H1 (cell line): ENCODE measurements around the gene EFEMP1.

ENCODE experiments used
- ASH2L ChIP-seq: fragments of 200-600, 300-600 bp; sonication (generic); IDR thresholded peaks from one replicate; pipeline ENCODE4 v1.7.1; 2017; ENCODE audit warnings: low read length
- ATF2 ChIP-seq: IDR thresholded peaks from 2 replicates; pipeline ENCODE4 v1.6.1; 2012; ENCODE audit warnings: low read length, inconsistent platforms
- CBX5 ChIP-seq: fragments of 300-800, 300-1000 bp; sonication (generic); IDR thresholded peaks from 2 replicates; pipeline ENCODE4 v1.7.1; 2016; ENCODE audit warnings: antibody characterized with exemption, low read length, low read depth
- CTCF ChIP-seq, 3 experiments: IDR thresholded peaks; 1 replicate in 2 of 3; 2 replicates in 1 of 3; pipeline versions ENCODE4 v1.5.1 to v1.6.1; 2011; ENCODE audit warnings: low read length in 3 of 3, mild to moderate bottlenecking in 3 of 3, inconsistent platforms in 2 of 3, low read depth in 1 of 3, moderate library complexity in 1 of 3; ENCODE audit not compliant: insufficient read depth in 1 of 3; ENCODE audit errors: control extremely low read depth in 1 of 3
- EP300 ChIP-seq, 2 experiments: IDR thresholded peaks; 1 replicate in 1 of 2; 2 replicates in 1 of 2; pipeline ENCODE4 v1.6.1; 2011 to 2012; ENCODE audit warnings: low read depth in 2 of 2, low read length in 2 of 2, mild to moderate bottlenecking in 2 of 2, borderline replicate concordance in 1 of 2, inconsistent platforms in 1 of 2, moderate library complexity in 1 of 2
- FOSL1 ChIP-seq: IDR thresholded peaks from 2 replicates; pipeline ENCODE4 v1.6.1; 2011; ENCODE audit warnings: mild to moderate bottlenecking, low read depth, low read length, moderate library complexity; ENCODE audit not compliant: insufficient read depth
- POLR2A ChIP-seq, 2 experiments: IDR thresholded peaks; 1 replicate in 1 of 2; 2 replicates in 1 of 2; pipeline ENCODE4 v1.6.1; 2011; ENCODE audit warnings: low read depth in 2 of 2, low read length in 2 of 2, mild to moderate bottlenecking in 2 of 2; ENCODE audit errors: control extremely low read depth in 1 of 2
- POLR2AphosphoS5 ChIP-seq: IDR thresholded peaks from 2 replicates; pipeline ENCODE4 v1.6.1; 2011; ENCODE audit warnings: low read depth, low read length
- SP1 ChIP-seq: IDR thresholded peaks from 2 replicates; pipeline ENCODE4 v1.6.1; 2011; ENCODE audit warnings: low read depth, low read length
- ZNF274 ChIP-seq: IDR thresholded peaks from 2 replicates; pipeline ENCODE4 v1.7.0; 2012; ENCODE audit warnings: low read length, borderline replicate concordance; ENCODE audit errors: extremely low read depth

- TF ChIP-seq SP1, result no peak
- no peak for TF ChIP-seq ATF2
- no peak for TF ChIP-seq CBX5
- TF ChIP-seq POLR2A (IDR thresholded peaks at IDR 0.05; ENCODE audit: control extremely low read depth in 1 of 2, low read depth in 2 of 2, low read length in 2 of 2), result no peak
- no peak for TF ChIP-seq POLR2AphosphoS5
- TF ChIP-seq CTCF (IDR thresholded peaks at IDR 0.05; ENCODE audit: control extremely low read depth in 1 of 3, insufficient read depth in 1 of 3, low read depth in 1 of 3, low read length in 3 of 3), result no peak
- no peak for TF ChIP-seq ASH2L
- no peak for TF ChIP-seq FOSL1
- no peak for TF ChIP-seq ZNF274
- TF ChIP-seq EP300 (IDR thresholded peaks at IDR 0.05; ENCODE audit: borderline replicate concordance in 1 of 2, low read depth in 2 of 2, low read length in 2 of 2), result no peak
Observed at GRCh38 chr2:55912926-55913325, 10.7 kb downstream of the EFEMP1 start.
